Keratinocyte (primary cell): Measurements from ENCODE around the gene SLIRP. TPM values are rescaled to one million over a fixed set of nuclear protein-coding genes. Genes with fewer than 3 reads are reported as not detected.
"Not testable (repeated sequence)": the region's sequence is repeated elsewhere in the genome, so short reads cannot be mapped to it uniquely, and the experiment has no call there.

ENCODE experiments used
- DNase-seq: peaks from one replicate; pipeline ENCODE4 v3.0.0-alpha.2; 2011; ENCODE audit warnings: low read depth, missing footprints, low spot score
- FAIRE-seq: peaks from 2 replicates; lab custom pipeline; 2011; peaks lifted over from hg19 to GRCh38; lab: Jason Lieb, UNC
- H2AFZ ChIP-seq: 2 replicates; pipeline ENCODE4 v1.6.0; 2012; ENCODE audit warnings: low read length, control low read depth, inconsistent platforms; ENCODE audit not compliant: control insufficient read depth
- H3K27ac ChIP-seq: 2 replicates; pipeline ENCODE4 v1.5.1; 2011; ENCODE audit warnings: low read length; ENCODE audit not compliant: control insufficient read depth, insufficient read depth
- H3K27me3 ChIP-seq: 3 replicates; pipeline ENCODE4 v1.6.0; 2011; ENCODE audit warnings: low read length; ENCODE audit not compliant: control insufficient read depth, insufficient read depth; ENCODE audit errors: extremely low read depth
- H3K36me3 ChIP-seq, 2 experiments: 2 replicates in 1 of 2; 3 replicates in 1 of 2; pipeline ENCODE4 v1.5.1; 2011; ENCODE audit warnings: low read length in 2 of 2, mild to moderate bottlenecking in 1 of 2; ENCODE audit not compliant: control insufficient read depth in 2 of 2, insufficient read depth in 2 of 2; ENCODE audit errors: extremely low read depth in 1 of 2
- H3K4me1 ChIP-seq: 3 replicates; pipeline ENCODE4 v1.5.1; 2011; ENCODE audit warnings: low read length; ENCODE audit not compliant: control insufficient read depth, insufficient read depth; ENCODE audit errors: extremely low read depth
- H3K4me2 ChIP-seq: 3 replicates; pipeline ENCODE4 v1.6.0; 2011; ENCODE audit warnings: low read depth, low read length; ENCODE audit not compliant: control insufficient read depth, insufficient read depth; ENCODE audit errors: extremely low read depth
- H3K4me3 ChIP-seq, 3 experiments: fragments of 200-600 bp in 1 of 3; sonication (generic) in 1 of 3; 2 replicates in 2 of 3; 3 replicates in 1 of 3; pipeline ENCODE4 v1.5.1; 2011 to 2016; ENCODE audit warnings: low read length in 3 of 3, mild to moderate bottlenecking in 3 of 3, control low read depth in 2 of 3, inconsistent platforms in 1 of 3, low read depth in 1 of 3, mixed read lengths in 1 of 3, mixed run types in 1 of 3, moderate library complexity in 1 of 3; ENCODE audit not compliant: control insufficient read depth in 2 of 3, insufficient read depth in 2 of 3; ENCODE audit errors: extremely low read depth in 1 of 3
- H3K79me2 ChIP-seq: 2 replicates; pipeline ENCODE4 v1.6.0; 2012; ENCODE audit warnings: low read length; ENCODE audit not compliant: control insufficient read depth, insufficient read depth
- H3K9ac ChIP-seq: 3 replicates; pipeline ENCODE4 v1.6.0; 2011; ENCODE audit warnings: low read length; ENCODE audit not compliant: control insufficient read depth, insufficient read depth; ENCODE audit errors: extremely low read depth
- H3K9me1 ChIP-seq: 3 replicates; pipeline ENCODE4 v1.6.0; 2011; ENCODE audit warnings: low read length; ENCODE audit not compliant: control insufficient read depth, insufficient read depth; ENCODE audit errors: extremely low read depth
- H3K9me3 ChIP-seq: 2 replicates; pipeline ENCODE4 v1.5.1; 2012; ENCODE audit warnings: low read depth, low read length; ENCODE audit not compliant: control insufficient read depth
- H4K20me1 ChIP-seq: 3 replicates; pipeline ENCODE4 v1.6.0; 2011; ENCODE audit warnings: low read length; ENCODE audit not compliant: control insufficient read depth, insufficient read depth; ENCODE audit errors: extremely low read depth
- CTCF ChIP-seq, 3 experiments: IDR thresholded peaks in 1 of 3; conservative IDR thresholded peaks in 1 of 3; optimal IDR thresholded peaks in 1 of 3; 2 replicates in 2 of 3; 3 replicates in 1 of 3; pipeline versions ENCODE3 to v1.5.1; 2011; ENCODE audit warnings: low read length in 3 of 3, mild to moderate bottlenecking in 3 of 3, moderate library complexity in 2 of 3, control low read depth in 1 of 3, inconsistent platforms in 1 of 3; ENCODE audit not compliant: insufficient read depth in 2 of 3; ENCODE audit errors: extremely low read depth in 1 of 3
- EZH2 ChIP-seq: IDR thresholded peaks from one replicate; pipeline ENCODE4 v1.6.1; 2012; ENCODE audit warnings: inconsistent platforms, mild to moderate bottlenecking, low read length, moderate library complexity
- dilution Hi-C: fragments of 300-500 bp; cut with MboI; formaldehyde crosslinking; loops from one replicate; pipeline ENCODE4 v1.7.0; 2020; ENCODE audit warnings: low sequenced_read_pairs; ENCODE audit not compliant: extremely low pct_ligation_motif_present
- polyA plus RNA-seq, 5 experiments: library from polyadenylated mRNA; depleted of rRNA in 3 of 5; stranded (reverse) in 3 of 5; stranded (forward) in 1 of 5; unstranded in 1 of 5; fragments of >200 nt; gene quantifications; 1 replicate in 1 of 5; 2 replicates in 3 of 5; 3 replicates in 1 of 5; pipeline versions ENCODE4 v1.2.1 to v1.2.3, GENCODE V29; 2011 to 2012; ENCODE audit warnings: missing spikeins in 2 of 5, low read depth in 1 of 5, low replicate concordance in 1 of 5

The SLIRP gene
- polyA plus RNA-seq, 1 donor (not counting 4 experiments of a cell fraction or from before 2014, with no cell fraction given), result 361 TPM

DNA sequence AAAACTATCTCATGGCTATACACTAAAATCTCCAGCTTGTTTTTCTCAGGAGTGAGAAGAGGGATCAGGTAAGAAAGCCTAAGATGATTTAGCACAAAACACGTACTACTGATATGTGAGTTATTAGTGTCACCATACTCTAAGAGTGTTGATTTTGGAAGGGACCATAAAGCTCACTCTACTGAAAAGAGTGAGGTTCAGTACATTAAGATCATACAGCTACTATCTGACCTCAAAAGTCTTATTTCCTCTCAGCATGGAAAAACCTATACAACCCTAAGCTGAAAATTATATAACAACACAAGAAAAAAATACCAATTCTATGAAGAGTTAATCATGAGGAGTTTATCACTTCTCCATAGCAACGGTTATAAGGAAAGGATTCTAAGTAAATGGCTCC, 33.5 kb downstream of the SLIRP start:
- no peaks in the 10 kb centered on the region for H3K9me1 ChIP-seq
- no peak overlapping the region for H3K4me2 ChIP-seq
- dilution Hi-C loops, result no loop called here
- H3K4me3 ChIP-seq, result no peak overlapping the region
- H3K9ac ChIP-seq, result no peak overlapping the region
- DNase-seq (no peak), FAIRE-seq (no peak)
- H4K20me1 ChIP-seq, result no peaks in the 10 kb centered on the region
- peaks cover 30% of the 10 kb centered on the region for H3K79me2 ChIP-seq
- H2AFZ ChIP-seq, result no peak overlapping the region
- no peak overlapping the region for H3K27ac ChIP-seq
- no peaks in the 10 kb centered on the region for H3K27me3 ChIP-seq
- no peak for TF ChIP-seq EZH2
- no peak for TF ChIP-seq CTCF (optimal IDR thresholded peaks at IDR 0.05 in 1 of 3, IDR thresholded peaks at IDR 0.05 in 1 of 3, conservative IDR thresholded peaks at IDR 0.05 in 1 of 3; ENCODE audit: extremely low read depth in 1 of 3, insufficient read depth in 2 of 3, low read length in 3 of 3)
- H3K4me1 ChIP-seq, result no peaks in the 10 kb centered on the region
- H3K9me3 ChIP-seq, result no peaks in the 10 kb centered on the region
- H3K36me3 ChIP-seq, result peaks cover 19 to 23% of the 10 kb centered on the region in 2 experiments

GRCh38 chr14:77746064-77746702, 38.3 kb downstream of the SLIRP start:
- H3K9me3 ChIP-seq, result no peaks in the 10 kb centered on the region
- DNase-seq (no peak), FAIRE-seq (no peak)
- no peaks in the 10 kb centered on the region for H3K9me1 ChIP-seq
- H3K79me2 ChIP-seq, result peaks cover 29% of the 10 kb centered on the region
- H2AFZ ChIP-seq, result no peak overlapping the region
- peaks cover 15 to 16% of the 10 kb centered on the region in 2 experiments for H3K36me3 ChIP-seq
- no peak overlapping the region for H3K9ac ChIP-seq
- H3K4me1 ChIP-seq, result no peaks in the 10 kb centered on the region
- H4K20me1 ChIP-seq, result no peaks in the 10 kb centered on the region
- dilution Hi-C loops, result no loop called here
- no peaks in the 10 kb centered on the region for H3K27me3 ChIP-seq
- H3K4me2 ChIP-seq, result no peak overlapping the region
- no peak for TF ChIP-seq EZH2
- H3K27ac ChIP-seq, result no peak overlapping the region
- H3K4me3 ChIP-seq, result no peak overlapping the region

DNA sequence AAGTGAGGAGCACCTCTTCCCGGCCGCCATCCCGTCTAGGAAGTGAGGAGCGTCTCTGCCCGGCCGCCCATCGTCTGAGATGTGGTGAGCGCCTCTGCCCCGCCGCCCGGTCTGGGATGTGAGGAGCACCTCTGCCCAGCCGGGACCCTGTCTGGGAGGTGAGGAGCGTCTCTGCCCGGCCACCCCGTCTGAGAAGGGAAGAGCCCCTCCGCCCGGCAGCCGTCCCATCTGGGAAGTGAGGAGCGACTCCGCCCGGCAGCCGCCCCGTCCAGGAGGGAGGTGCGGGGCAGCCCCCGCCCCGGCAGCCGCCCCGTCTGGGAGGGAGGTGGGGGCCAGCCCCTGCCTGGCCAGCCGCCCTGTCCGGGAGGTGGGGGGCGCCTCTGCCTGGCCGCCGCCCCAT, 39.5 kb downstream of the SLIRP start:
- H4K20me1 ChIP-seq, H3K27me3 ChIP-seq, H3K4me2 ChIP-seq, H3K4me3 ChIP-seq, H3K4me1 ChIP-seq, DNase-seq, H2AFZ ChIP-seq, H3K9ac ChIP-seq, H3K9me1 ChIP-seq, dilution Hi-C loops, H3K27ac ChIP-seq, H3K9me3 ChIP-seq, FAIRE-seq: not testable (repeated sequence)
- peaks cover 14 to 18% of the 10 kb centered on the region in 2 experiments for H3K36me3 ChIP-seq
- H3K79me2 ChIP-seq, result peaks cover 28% of the 10 kb centered on the region
